Measurements from ENCODE around the gene SCNN1G. TPM values are rescaled to one million over a fixed set of nuclear protein-coding genes. Genes with fewer than 3 reads are reported as not detected.

SCNN1G gene
- total and polyA plus RNA-seq, 2 donors (not counting 3 experiments of a cell fraction or from before 2014, with no cell fraction given) = not detected

- H3K36me3 ChIP-seq (ENCODE audit: control insufficient read depth in 2 of 2, extremely low read depth in 1 of 2, insufficient read depth in 2 of 2, low read length in 2 of 2) = no peaks in the 10 kb centered on the region
- no peak overlapping the region for H3K9ac ChIP-seq (replicated peaks; ENCODE audit: extremely low read depth, insufficient read depth, low read length)
- no peaks in the 10 kb centered on the region for H3K27me3 ChIP-seq (ENCODE audit: control insufficient read depth in 2 of 2, insufficient read depth in 2 of 2, low read length in 2 of 2)
- dilution Hi-C loops (cut with MboI; ENCODE audit: extremely low pct_ligation_motif_present, low sequenced_read_pairs) (no loop called here), intact Hi-C loops (cut with micrococcal nuclease) (loop anchor here (5.0 kb wide), 1 partner anchor 65 kb away; no protein-coding TSS in a partner anchor)
- DNase-seq (ENCODE audit: low read depth, low spot score) = peak; percentile 43
- H3K9me1 ChIP-seq (replicated peaks; ENCODE audit: control insufficient read depth, extremely low read depth, insufficient read depth, low read length) = no peaks in the 10 kb centered on the region
- ChIA-PET CTCF (interaction anchor here (1.1 kb wide), 1 partner anchor 289 kb away, joined by 4 read pairs; no protein-coding TSS in a partner anchor), POLR2A (interaction anchor here (1.0 kb wide), 1 partner anchor 12 kb away, joined by 6 read pairs; no protein-coding TSS in a partner anchor)
- H3K9me3 ChIP-seq (replicated peaks; ENCODE audit: control insufficient read depth, insufficient read depth, low read length) = no peaks in the 10 kb centered on the region
- H3K4me3 ChIP-seq (replicated peaks in 1 of 3; ENCODE audit: insufficient read depth in 1 of 3, low read depth in 1 of 3, low read length in 3 of 3) = peak overlapping the region in 2 of 3 experiments; percentile 75 to 91
- no peak for TF ChIP-seq FOS (IDR thresholded peaks at IDR 0.05; ENCODE audit: borderline replicate concordance, insufficient read depth, low read length)
- no peak for TF ChIP-seq POLR2AphosphoS5 (IDR thresholded peaks at IDR 0.05; ENCODE audit: insufficient read depth, low read depth, low read length)
- no peak for TF ChIP-seq MAX (IDR thresholded peaks at IDR 0.05; ENCODE audit: insufficient read depth, insufficient read length)
- TF ChIP-seq JUN (IDR thresholded peaks at IDR 0.05; ENCODE audit: borderline replicate concordance, insufficient read depth, insufficient read length, low read depth) = no peak
- TF ChIP-seq MYC (IDR thresholded peaks at IDR 0.05; ENCODE audit: low read depth, low read length) = no peak
- TF ChIP-seq GATA2 (IDR thresholded peaks at IDR 0.05; ENCODE audit: insufficient read depth, insufficient read length, low read depth, low read length) = no peak
- peaks cover 21% of the 10 kb centered on the region for H3K4me1 ChIP-seq (ENCODE audit: control insufficient read depth, extremely low read depth, insufficient read depth, low read length)
- FAIRE-seq = no peak
- peaks cover 6% of the 10 kb centered on the region for H4K20me1 ChIP-seq (replicated peaks; ENCODE audit: control insufficient read depth, extremely low read depth, insufficient read depth, low read length)
- peak overlapping the region; percentile 77 for H3K4me2 ChIP-seq (ENCODE audit: insufficient read depth, low read length)
- peaks cover 62% of the 10 kb centered on the region for H3K79me2 ChIP-seq (ENCODE audit: control insufficient read depth, insufficient read depth, low read length)
- BruUV-seq (replicated peaks) = TSS peak; percentile 23
- no peak overlapping the region for H3K27ac ChIP-seq (ENCODE audit: insufficient read depth, low read depth, low read length)
- no peak overlapping the region for H2AFZ ChIP-seq (ENCODE audit: low read depth, low read length)
Measured at GRCh38 chr16:23146877-23147601, 35.5 kb upstream of the SCNN1G start.

- Histone ChIP-seq H3K9ac (replicated peaks; ENCODE audit: extremely low read depth, insufficient read depth, low read length) (peak overlapping the region; percentile 74), H3K27me3 (ENCODE audit: control insufficient read depth in 2 of 2, insufficient read depth in 2 of 2, low read length in 2 of 2) (no peaks in the 10 kb centered on the region), H3K27ac (ENCODE audit: insufficient read depth, low read depth, low read length) (no peak overlapping the region), H3K79me2 (ENCODE audit: control insufficient read depth, insufficient read depth, low read length) (peaks cover 57% of the 10 kb centered on the region), H3K4me2 (ENCODE audit: insufficient read depth, low read length) (peak overlapping the region; percentile 77), H3K9me1 (replicated peaks; ENCODE audit: control insufficient read depth, extremely low read depth, insufficient read depth, low read length) (no peaks in the 10 kb centered on the region), H3K4me3 (replicated peaks in 1 of 3; ENCODE audit: insufficient read depth in 1 of 3, low read depth in 1 of 3, low read length in 3 of 3) (peak overlapping the region in 2 of 3 experiments; percentile 75 to 91), H4K20me1 (replicated peaks; ENCODE audit: control insufficient read depth, extremely low read depth, insufficient read depth, low read length) (peaks cover 6% of the 10 kb centered on the region), H2AFZ (ENCODE audit: low read depth, low read length) (no peak overlapping the region), H3K4me1 (ENCODE audit: control insufficient read depth, extremely low read depth, insufficient read depth, low read length) (peaks cover 21% of the 10 kb centered on the region), H3K9me3 (replicated peaks; ENCODE audit: control insufficient read depth, insufficient read depth, low read length) (no peaks in the 10 kb centered on the region), H3K36me3 (ENCODE audit: control insufficient read depth in 2 of 2, extremely low read depth in 1 of 2, insufficient read depth in 2 of 2, low read length in 2 of 2) (no peaks in the 10 kb centered on the region)
- dilution Hi-C loops (cut with MboI; ENCODE audit: extremely low pct_ligation_motif_present, low sequenced_read_pairs) (no loop called here), intact Hi-C loops (cut with micrococcal nuclease) (loop anchor here (2.0 to 5.0 kb wide), 2 partner anchors 65 to 249 kb away; no protein-coding TSS in a partner anchor)
- no TSS peak for BruUV-seq (replicated peaks)
- ChIA-PET CTCF (no interaction called here), POLR2A (no interaction called here)
- TF ChIP-seq POLR2AphosphoS5 (IDR thresholded peaks at IDR 0.05; ENCODE audit: insufficient read depth, low read depth, low read length) = no peak
- no peak for TF ChIP-seq MYC (IDR thresholded peaks at IDR 0.05; ENCODE audit: low read depth, low read length)
- no peak for TF ChIP-seq GATA2 (IDR thresholded peaks at IDR 0.05; ENCODE audit: insufficient read depth, insufficient read length, low read depth, low read length)
- TF ChIP-seq POLR2A (IDR thresholded peaks at IDR 0.05; ENCODE audit: low read depth, low read length) = no peak
- TF ChIP-seq MAX (IDR thresholded peaks at IDR 0.05; ENCODE audit: insufficient read depth, insufficient read length) = no peak
- TF ChIP-seq EZH2 (IDR thresholded peaks at IDR 0.05; ENCODE audit: borderline replicate concordance, low read depth, low read length, severe bottlenecking) = no peak
- no peak for TF ChIP-seq FOS (IDR thresholded peaks at IDR 0.05; ENCODE audit: borderline replicate concordance, insufficient read depth, low read length)
- no peak for TF ChIP-seq CTCF (IDR thresholded peaks at IDR 0.05; ENCODE audit: extremely low read depth in 1 of 2, insufficient read depth in 1 of 2, low read depth in 1 of 2, low read length in 2 of 2)
- no peak for TF ChIP-seq JUN (IDR thresholded peaks at IDR 0.05; ENCODE audit: borderline replicate concordance, insufficient read depth, insufficient read length, low read depth)
- DNase-seq (ENCODE audit: low read depth, low spot score) = no peak
- FAIRE-seq = no peak
Measured at GRCh38 chr16:23147666-23148065, 34.9 kb upstream of the SCNN1G start.
